Duodenal mucosa (tissue), 2 donors: ENCODE data around the gene MFAP2.

Experiments
- H3K27ac ChIP-seq: one replicate; pipeline ENCODE4 v1.7.0; 2013; ENCODE audit warnings: low read depth, low read length
- H3K27me3 ChIP-seq, 2 donors: one replicate each; pipeline ENCODE4 v1.7.0; 2013; ENCODE audit warnings: low read length in 2 of 2, control low read depth in 1 of 2; ENCODE audit not compliant: insufficient read depth in 2 of 2, control insufficient read depth in 1 of 2
- H3K36me3 ChIP-seq, 2 donors: one replicate each; pipeline ENCODE4 v1.7.0; 2013; ENCODE audit warnings: low read length in 2 of 2, control low read depth in 1 of 2; ENCODE audit not compliant: insufficient read depth in 2 of 2, control insufficient read depth in 1 of 2
- H3K4me1 ChIP-seq, 2 donors: one replicate each; pipeline ENCODE4 v1.7.0; 2013; ENCODE audit warnings: low read length in 2 of 2, control low read depth in 1 of 2; ENCODE audit not compliant: insufficient read depth in 2 of 2, control insufficient read depth in 1 of 2
- H3K4me3 ChIP-seq, 2 donors: one replicate each; pipeline ENCODE4 v1.7.0; 2013; ENCODE audit warnings: low read length in 2 of 2, low read depth in 1 of 2
- H3K9ac ChIP-seq, 2 donors: one replicate each; pipeline ENCODE4 v1.7.0; 2013; ENCODE audit warnings: low read length in 2 of 2, low read depth in 1 of 2
- H3K9me3 ChIP-seq, 2 donors: one replicate each; pipeline ENCODE4 v1.7.0; 2013; ENCODE audit warnings: low read length in 2 of 2, control low read depth in 1 of 2; ENCODE audit not compliant: control insufficient read depth in 1 of 2

MFAP2 gene

DNA sequence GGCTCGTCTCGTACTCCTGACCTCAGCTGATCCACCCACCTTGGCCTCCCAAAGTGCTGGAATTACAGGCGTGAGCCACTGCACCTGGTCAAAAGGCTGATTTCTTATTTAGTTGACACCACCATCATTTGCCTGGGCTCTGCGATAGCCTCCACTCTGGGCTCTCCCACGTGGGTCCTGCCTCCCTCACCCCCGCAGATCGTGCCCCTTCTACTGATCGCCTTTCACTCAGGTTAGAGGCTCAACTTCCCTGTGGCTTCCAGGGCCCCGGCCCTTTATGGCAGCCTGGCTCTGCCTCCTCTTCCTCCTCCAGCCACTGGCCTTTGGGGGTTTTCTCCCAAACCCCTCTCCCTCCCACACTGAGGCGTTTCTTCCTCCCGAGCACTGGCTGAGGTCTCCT is 2.5 kb upstream of the MFAP2 start:
- peaks cover 0 to 6% of the 10 kb centered on the region in 2 donors for H3K4me1 ChIP-seq

DNA sequence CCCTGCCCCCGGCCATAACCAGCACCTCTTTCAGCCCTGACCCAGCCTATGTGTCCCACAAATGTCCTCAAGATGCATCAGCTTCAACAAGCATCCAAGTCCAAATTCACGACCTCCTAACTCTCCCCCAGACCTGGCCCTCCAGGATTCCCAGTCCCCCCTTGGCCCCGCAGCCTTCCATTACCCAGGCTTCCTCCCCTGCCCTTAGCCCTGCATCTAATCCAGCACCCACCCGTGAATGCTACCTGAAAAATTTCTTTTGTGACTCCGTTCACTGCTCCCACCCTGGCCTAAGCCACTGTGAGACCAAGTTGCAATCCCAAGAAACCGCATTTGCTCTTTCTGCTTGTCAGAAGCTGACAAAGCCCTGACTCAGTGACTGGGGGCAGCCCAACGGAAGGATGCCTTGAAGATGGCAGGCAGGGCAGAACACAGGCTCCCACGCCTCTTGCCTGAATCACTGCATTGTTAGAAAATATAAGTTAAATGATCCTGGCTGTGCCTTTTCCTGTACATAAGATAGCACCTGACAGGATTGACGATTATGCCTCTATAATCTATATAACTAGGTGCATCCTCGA is 939 bp upstream of the MFAP2 start:
- peaks cover 0 to 7% of the 10 kb centered on the region in 2 donors for H3K36me3 ChIP-seq
- no peaks in the 10 kb centered on the region for H3K9me3 ChIP-seq
- no peak overlapping the region for H3K27ac ChIP-seq
- no peak overlapping the region for H3K4me3 ChIP-seq
- peaks cover 0 to 6% of the 10 kb centered on the region in 2 donors for H3K4me1 ChIP-seq
- peaks cover 9% of the 10 kb centered on the region in 2 donors for H3K27me3 ChIP-seq
- no peak overlapping the region for H3K9ac ChIP-seq

More for the DNA sequence above, 2.5 kb upstream of the MFAP2 start:
- Histone ChIP-seq H3K4me3 (no peak overlapping the region), H3K27ac (no peak overlapping the region), H3K9me3 (no peaks in the 10 kb centered on the region), H3K36me3 (peaks cover 5 to 17% of the 10 kb centered on the region in 2 donors), H3K9ac (no peak overlapping the region), H3K27me3 (peaks cover 9% of the 10 kb centered on the region in 2 donors)

DNA sequence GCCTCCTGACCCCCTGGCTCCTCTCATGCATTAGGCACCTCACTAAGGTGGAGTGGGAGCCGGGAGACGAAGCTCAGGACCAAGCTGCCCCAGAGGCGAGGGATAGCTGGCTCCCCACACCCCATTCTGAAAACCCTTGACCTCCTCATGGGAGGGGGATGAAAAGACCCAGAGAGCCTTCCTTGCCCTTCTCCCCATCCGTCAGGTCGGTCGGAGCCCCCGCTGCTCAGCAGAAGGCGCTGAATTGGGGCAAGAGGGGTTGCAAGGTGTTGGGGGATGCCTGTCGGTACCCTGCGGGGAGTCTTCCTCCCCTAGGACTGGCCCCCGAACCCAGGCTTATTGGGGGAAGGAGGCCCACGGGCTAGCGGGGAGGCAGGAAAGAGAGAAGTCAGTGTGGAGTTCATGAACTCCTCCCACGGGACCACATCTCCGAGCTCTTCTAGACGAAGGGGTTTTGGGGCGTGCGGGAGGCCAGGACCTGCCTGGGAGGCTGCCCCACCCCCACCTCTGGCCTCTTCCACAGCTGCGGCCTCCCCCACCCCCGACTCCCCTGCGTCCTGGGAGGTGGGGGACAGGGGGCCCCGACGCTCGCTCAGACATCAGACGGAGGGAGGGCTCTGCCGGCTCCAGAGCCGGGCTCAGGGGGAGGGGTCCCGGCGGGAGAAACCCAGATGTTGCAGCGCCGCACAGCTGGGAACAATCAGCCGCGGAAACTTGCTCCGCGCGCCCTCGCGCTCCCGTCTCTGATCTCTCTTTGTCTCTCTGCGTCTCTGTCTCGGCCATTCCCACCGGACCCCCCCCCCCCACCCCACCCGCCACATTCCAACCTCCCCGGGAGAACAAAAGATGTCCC is 719 bp downstream of the MFAP2 start:
- Histone ChIP-seq H3K4me3 (peak overlapping the region; percentile 8 to 28), H3K36me3 (no peaks in the 10 kb centered on the region), H3K9me3 (no peaks in the 10 kb centered on the region), H3K9ac (no peak overlapping the region), H3K27ac (no peak overlapping the region), H3K4me1 (peaks cover 0 to 6% of the 10 kb centered on the region in 2 donors), H3K27me3 (peaks cover 9% of the 10 kb centered on the region in 2 donors)

- H3K4me1 ChIP-seq, result peaks cover 0 to 6% of the 10 kb centered on the region in 2 donors
- H3K27ac ChIP-seq, result no peak overlapping the region
These were observed 1.6 kb downstream of the MFAP2 start for GRCh38 chr1:16978567-16979474.

GRCh38 chr1:16978139-16978538 is 2.3 kb downstream of the MFAP2 start:
- H3K9me3 ChIP-seq, result no peaks in the 10 kb centered on the region
- no peak overlapping the region for H3K27ac ChIP-seq
- peaks cover 9% of the 10 kb centered on the region in 2 donors for H3K27me3 ChIP-seq
- no peaks in the 10 kb centered on the region for H3K36me3 ChIP-seq
- no peak overlapping the region for H3K9ac ChIP-seq
- H3K4me1 ChIP-seq, result peaks cover 0 to 6% of the 10 kb centered on the region in 2 donors
- H3K4me3 ChIP-seq, result no peak overlapping the region

More at GRCh38 chr1:16978567-16979474, 1.6 kb downstream of the MFAP2 start:
- H3K4me3 ChIP-seq, result no peak overlapping the region
- H3K9me3 ChIP-seq, result no peaks in the 10 kb centered on the region
- H3K9ac ChIP-seq, result no peak overlapping the region
- peaks cover 9% of the 10 kb centered on the region in 2 donors for H3K27me3 ChIP-seq
- no peaks in the 10 kb centered on the region for H3K36me3 ChIP-seq

DNA sequence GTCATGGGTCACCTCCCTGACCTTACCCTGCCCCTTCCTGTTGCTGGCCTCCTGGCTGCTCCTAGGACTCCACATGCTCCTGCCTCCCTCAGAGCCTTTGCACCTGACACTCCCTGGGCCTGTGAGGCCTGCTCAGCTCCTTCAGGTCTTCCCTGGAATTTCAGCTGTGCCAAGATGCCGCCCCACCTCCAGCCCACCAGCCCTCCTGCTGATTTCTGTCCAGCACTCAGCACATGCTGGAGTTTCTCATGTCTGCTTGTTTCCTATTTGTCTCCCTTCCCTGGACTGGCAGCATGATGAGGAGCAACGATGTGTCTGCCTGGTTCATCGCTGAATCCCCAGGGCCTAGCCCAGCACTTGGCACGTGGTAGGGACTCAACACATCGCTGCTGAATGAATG is 3.0 kb downstream of the MFAP2 start:
- H3K9ac ChIP-seq, result no peak overlapping the region
- no peaks in the 10 kb centered on the region for H3K36me3 ChIP-seq
- H3K4me3 ChIP-seq, result no peak overlapping the region
- no peak overlapping the region for H3K27ac ChIP-seq
- peaks cover 9% of the 10 kb centered on the region in 2 donors for H3K27me3 ChIP-seq
- H3K4me1 ChIP-seq, result peaks cover 0 to 6% of the 10 kb centered on the region in 2 donors
- H3K9me3 ChIP-seq, result no peaks in the 10 kb centered on the region

DNA sequence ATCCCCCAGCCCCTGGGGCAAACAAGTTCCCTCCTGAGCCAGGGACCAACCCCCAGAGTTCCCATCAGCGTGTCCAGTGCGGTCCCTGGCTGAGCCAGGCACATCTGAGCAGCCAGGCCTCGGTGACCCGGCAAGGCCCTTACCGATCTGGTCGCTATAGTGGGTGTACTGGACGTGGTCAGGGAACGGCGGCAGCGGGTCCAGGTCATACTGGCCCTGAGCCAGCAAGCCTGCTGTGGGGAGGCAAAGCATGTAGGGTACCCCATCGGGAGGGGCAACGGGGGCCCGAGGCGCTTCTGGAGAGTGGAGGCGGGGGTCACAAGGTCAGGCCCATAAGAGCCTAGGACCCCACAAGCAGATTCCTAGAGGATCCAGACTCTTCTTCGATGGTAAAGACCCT is 3.5 kb downstream of the MFAP2 start:
- H3K27ac ChIP-seq, result no peak overlapping the region
- peaks cover 0 to 6% of the 10 kb centered on the region in 2 donors for H3K4me1 ChIP-seq
- H3K9ac ChIP-seq, result no peak overlapping the region
- H3K36me3 ChIP-seq, result no peaks in the 10 kb centered on the region
- H3K27me3 ChIP-seq, result peaks cover 9% of the 10 kb centered on the region in 2 donors
- no peaks in the 10 kb centered on the region for H3K9me3 ChIP-seq
- H3K4me3 ChIP-seq, result no peak overlapping the region

DNA sequence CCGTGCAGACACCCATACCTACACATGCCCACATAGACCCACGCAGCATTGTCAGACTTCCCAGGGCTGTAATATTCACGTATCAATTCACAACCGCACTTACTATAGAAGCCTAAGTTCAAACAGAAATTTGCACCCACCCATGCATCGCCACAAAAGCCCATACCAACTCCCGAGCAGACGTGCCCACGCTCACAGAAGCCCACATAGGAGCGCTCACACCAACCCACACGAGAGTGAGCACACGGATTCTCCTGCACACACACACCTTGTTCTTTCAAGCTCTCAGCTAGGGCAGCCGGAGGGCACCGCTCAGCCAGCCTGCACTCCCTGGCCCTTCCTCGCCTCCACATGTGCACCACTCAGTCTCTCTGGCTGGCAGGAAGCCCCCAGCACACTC is 4.6 kb downstream of the MFAP2 start:
- Histone ChIP-seq H3K9ac (no peak overlapping the region), H3K27me3 (peaks cover 2 to 3% of the 10 kb centered on the region in 2 donors), H3K4me1 (peaks cover 0 to 16% of the 10 kb centered on the region in 2 donors), H3K9me3 (no peaks in the 10 kb centered on the region), H3K4me3 (no peak overlapping the region), H3K36me3 (no peaks in the 10 kb centered on the region), H3K27ac (no peak overlapping the region)

- no peak overlapping the region for H3K4me3 ChIP-seq
- H3K27me3 ChIP-seq, result no peaks in the 10 kb centered on the region
- peaks cover 0 to 16% of the 10 kb centered on the region in 2 donors for H3K4me1 ChIP-seq
- H3K9ac ChIP-seq, result no peak overlapping the region
- no peak overlapping the region for H3K27ac ChIP-seq
- no peaks in the 10 kb centered on the region for H3K9me3 ChIP-seq
- no peaks in the 10 kb centered on the region for H3K36me3 ChIP-seq
These were observed 5.2 kb downstream of the MFAP2 start for GRCh38 chr1:16975211-16975610.
